H1 (cell line): ENCODE measurements around the gene ALG14. TPM values are rescaled to one million over a fixed set of nuclear protein-coding genes. Genes with fewer than 3 reads are reported as not detected.

ENCODE experiments used
- CTCF ChIA-PET: fragments of 300-600 bp; sonication (Branson Sonifier 250); formaldehyde crosslinking; loops from one replicate; lab custom pipeline; 2021; ENCODE audit not compliant: partially characterized antibody; lab: Charles Lee
- POLR2A ChIA-PET: fragments of 300-600 bp; sonication (Branson Sonifier 250); formaldehyde crosslinking; loops from one replicate; lab custom pipeline; 2021; ENCODE audit warnings: inconsistent platforms; ENCODE audit not compliant: partially characterized antibody; lab: Charles Lee
- DNase-seq, 2 experiments: peaks; one replicate each; pipeline versions ENCODE4 v3.0.0 to v3.0.0-alpha.2; 2010 to 2022; ENCODE audit warnings: low spot score in 2 of 2, low read depth in 1 of 2, mixed read lengths in 1 of 2
- FAIRE-seq: peaks from 2 replicates; lab custom pipeline; 2011; peaks lifted over from hg19 to GRCh38; lab: Jason Lieb, UNC
- H2AFZ ChIP-seq: 2 replicates; pipeline ENCODE4 v1.8.1; 2012; ENCODE audit warnings: low read length, inconsistent platforms
- H2AK5ac ChIP-seq: 2 replicates; pipeline ENCODE4 v1.6.1; 2013; ENCODE audit warnings: low read depth, low read length
- H2BK120ac ChIP-seq: replicated peaks from 2 replicates; pipeline ENCODE3; 2013; ENCODE audit warnings: low read depth, low read length, inconsistent platforms
- H2BK12ac ChIP-seq: 2 replicates; pipeline ENCODE4 v1.6.1; 2013; ENCODE audit warnings: low read depth, low read length
- H2BK15ac ChIP-seq: 2 replicates; pipeline ENCODE4 v1.6.1; 2013; ENCODE audit warnings: low read length
- H2BK20ac ChIP-seq: 2 replicates; pipeline ENCODE4 v1.6.1; 2013; ENCODE audit warnings: low read length
- H2BK5ac ChIP-seq: 2 replicates; pipeline ENCODE4 v1.6.1; 2013; ENCODE audit warnings: low read depth, low read length
- H3K14ac ChIP-seq: 2 replicates; pipeline ENCODE4 v1.6.1; 2013; ENCODE audit warnings: inconsistent platforms; ENCODE audit not compliant: insufficient read length
- H3K18ac ChIP-seq: 2 replicates; pipeline ENCODE4 v1.6.1; 2013; ENCODE audit warnings: low read length; ENCODE audit errors: extremely low read depth
- H3K23ac ChIP-seq: 2 replicates; pipeline ENCODE4 v1.6.1; 2013; ENCODE audit warnings: inconsistent platforms; ENCODE audit not compliant: insufficient read length
- H3K23me2 ChIP-seq: 2 replicates; pipeline ENCODE4 v1.6.1; 2013; ENCODE audit warnings: low read depth, low read length
- H3K27ac ChIP-seq: 2 replicates; pipeline ENCODE4 v1.6.1; 2011; ENCODE audit warnings: low read depth, low read length, inconsistent platforms
- H3K27me3 ChIP-seq, 4 experiments: replicated peaks in 1 of 4; 1 replicate in 1 of 4; 2 replicates in 3 of 4; pipeline versions ENCODE4 v1.6.1 to v1.8.1; 2011 to 2013; ENCODE audit warnings: low read length in 3 of 4, mild to moderate bottlenecking in 3 of 4, inconsistent platforms in 2 of 4, mixed read lengths in 2 of 4, moderate library complexity in 1 of 4; ENCODE audit not compliant: control insufficient read depth in 3 of 4, insufficient read depth in 3 of 4; ENCODE audit errors: extremely low read depth in 1 of 4
- H3K36me3 ChIP-seq, 4 experiments: 2 replicates each; pipeline versions ENCODE4 v1.6.1 to v1.8.1; 2011 to 2013; ENCODE audit warnings: mild to moderate bottlenecking in 4 of 4, low read length in 3 of 4, moderate library complexity in 2 of 4, control low read depth in 1 of 4, inconsistent platforms in 1 of 4; ENCODE audit not compliant: insufficient read depth in 4 of 4, control insufficient read depth in 2 of 4
- H3K4ac ChIP-seq: replicated peaks from 2 replicates; pipeline ENCODE3; 2013; ENCODE audit warnings: low read length, low read depth, mixed read lengths, inconsistent platforms; ENCODE audit not compliant: insufficient read length
- H3K4me1 ChIP-seq, 4 experiments: replicated peaks in 1 of 4; 1 replicate in 1 of 4; 2 replicates in 3 of 4; pipeline versions ENCODE4 v1.6.1 to v1.8.1; 2011 to 2013; ENCODE audit warnings: low read length in 3 of 4, inconsistent platforms in 2 of 4, mixed read lengths in 1 of 4; ENCODE audit not compliant: insufficient read depth in 4 of 4, control insufficient read depth in 3 of 4
- H3K4me2 ChIP-seq, 2 experiments: 2 replicates each; pipeline versions ENCODE4 v1.6.1 to v1.8.1; 2011 to 2013; ENCODE audit warnings: low read depth in 2 of 2, low read length in 2 of 2, control low read depth in 1 of 2, inconsistent platforms in 1 of 2, mild to moderate bottlenecking in 1 of 2; ENCODE audit not compliant: insufficient read depth in 1 of 2
- H3K4me3 ChIP-seq, 4 experiments: fragments of 200-600, 300-600 bp in 1 of 4; sonication (generic), shearing (Covaris generic), sonication (Bioruptor Twin) in 1 of 4; 2 replicates each; pipeline versions ENCODE4 v1.5.1 to v1.8.1; 2011 to 2016; ENCODE audit warnings: low read length in 4 of 4, low read depth in 3 of 4, control low read depth in 2 of 4, inconsistent platforms in 2 of 4, mild to moderate bottlenecking in 2 of 4, mixed read lengths in 1 of 4, moderate library complexity in 1 of 4; ENCODE audit not compliant: insufficient read depth in 2 of 4; ENCODE audit errors: extremely low read depth in 1 of 4
- H3K56ac ChIP-seq: replicated peaks from 2 replicates; pipeline ENCODE3; 2013; ENCODE audit warnings: low read depth, mild to moderate bottlenecking, mixed read lengths, low read length, inconsistent platforms; ENCODE audit not compliant: insufficient read length
- H3K79me1 ChIP-seq: 2 replicates; pipeline ENCODE4 v1.6.1; 2013; ENCODE audit warnings: low read depth, low read length, control low read depth
- H3K79me2 ChIP-seq, 2 experiments: 2 replicates each; pipeline versions ENCODE4 v1.6.1 to v1.8.1; 2012 to 2013; ENCODE audit warnings: low read length in 2 of 2, mild to moderate bottlenecking in 2 of 2, inconsistent platforms in 1 of 2; ENCODE audit not compliant: insufficient read depth in 2 of 2, control insufficient read depth in 1 of 2
- H3K9ac ChIP-seq, 4 experiments: replicated peaks in 1 of 4; 1 replicate in 1 of 4; 2 replicates in 3 of 4; pipeline versions ENCODE4 v1.6.1 to v1.8.1; 2011 to 2013; ENCODE audit warnings: low read depth in 3 of 4, low read length in 3 of 4, control low read depth in 2 of 4, mild to moderate bottlenecking in 2 of 4, moderate library complexity in 2 of 4, inconsistent platforms in 1 of 4; ENCODE audit errors: extremely low read depth in 1 of 4
- H3K9me3 ChIP-seq, 2 experiments: 2 replicates each; pipeline versions ENCODE4 v1.6.1 to v1.8.1; 2012 to 2013; ENCODE audit warnings: mild to moderate bottlenecking in 2 of 2, moderate library complexity in 2 of 2, control low read depth in 1 of 2, inconsistent platforms in 1 of 2, low read depth in 1 of 2, low read length in 1 of 2, mixed read lengths in 1 of 2; ENCODE audit not compliant: insufficient read depth in 2 of 2
- H4K20me1 ChIP-seq, 2 experiments: replicated peaks in 1 of 2; 2 replicates each; pipeline versions ENCODE3 to v1.8.1; 2011 to 2013; ENCODE audit warnings: inconsistent platforms in 2 of 2, low read length in 2 of 2, mild to moderate bottlenecking in 1 of 2; ENCODE audit not compliant: insufficient read depth in 2 of 2, control insufficient read depth in 1 of 2
- H4K5ac ChIP-seq: 2 replicates; pipeline ENCODE4 v1.6.1; 2013; ENCODE audit warnings: low read length, low read depth, mixed read lengths, inconsistent platforms; ENCODE audit not compliant: insufficient read length
- H4K8ac ChIP-seq: 2 replicates; pipeline ENCODE4 v1.8.0; 2013; ENCODE audit warnings: mild to moderate bottlenecking, moderate library complexity, low read length, inconsistent platforms; ENCODE audit not compliant: insufficient read depth; ENCODE audit errors: extremely low read depth
- H4K91ac ChIP-seq: replicated peaks from 2 replicates; pipeline ENCODE3; 2013; ENCODE audit warnings: low read length, mixed read lengths, inconsistent platforms; ENCODE audit not compliant: insufficient read length
- BCL11A ChIP-seq, 2 experiments: IDR thresholded peaks; one replicate each; pipeline ENCODE4 v1.6.1; 2011; ENCODE audit warnings: low read depth in 2 of 2, low read length in 2 of 2, mild to moderate bottlenecking in 2 of 2
- KDM5A ChIP-seq: fragments of 200-600 bp; IDR thresholded peaks from 2 replicates; pipeline ENCODE4 v1.7.1; 2012; ENCODE audit warnings: mild to moderate bottlenecking, low read length, inconsistent platforms, mixed read lengths
- PHF8 ChIP-seq: fragments of 200-600 bp; sonication (generic); conservative IDR thresholded peaks from 2 replicates; pipeline ENCODE4 v1.7.1; 2012; ENCODE audit warnings: low read depth, mild to moderate bottlenecking, inconsistent platforms, low read length, moderate library complexity
- SP1 ChIP-seq: IDR thresholded peaks from 2 replicates; pipeline ENCODE4 v1.6.1; 2011; ENCODE audit warnings: low read depth, low read length
- WGBS, 2 experiments: shearing (Covaris generic) in 1 of 2; methylation state at CpG; one replicate each; pipeline versions ENCODE4 v1.1.6 to v1.1.7; 2013 to 2015; ENCODE audit warnings: low lambda C conversion rate in 2 of 2, mixed read lengths in 2 of 2, inconsistent platforms in 1 of 2, low coverage in 1 of 2, missing lambda C conversion rate in 1 of 2; ENCODE audit not compliant: insufficient replicate concordance in 2 of 2, insufficient coverage in 1 of 2, insufficient read length in 1 of 2; ENCODE audit errors: extremely low coverage in 1 of 2, missing lambda C conversion rate in 1 of 2; 5-methylcytosine and 5-hydroxymethylcytosine counted together
- polyA plus RNA-seq, 7 experiments: library from polyadenylated mRNA; depleted of rRNA in 3 of 7; stranded (reverse) in 5 of 7; unstranded in 2 of 7; fragments of >200 nt in 5 of 7; fragments of 200-250 nt in 2 of 7; gene quantifications; 1 replicate in 5 of 7; 2 replicates in 1 of 7; 4 replicates in 1 of 7; pipeline versions ENCODE4 v1.2.1 to v1.2.3, GENCODE V29; 2011 to 2013; ENCODE audit warnings: missing spikeins in 2 of 7, mixed read lengths in 2 of 7
- total RNA-seq: library from RNA; stranded (reverse); fragmentation: NEBNext Ultra II Directional; extraction: Animal tissue kit (Norgen Biotek cat#: 25700); gene quantifications from 2 replicates; pipeline ENCODE4 v1.2.1, GENCODE V29; 2021
- TF ChIP-seq, protein P1 (sequence below): IDR thresholded peaks from 2 replicates; pipeline ENCODE4 v1.6.1; 2012; ENCODE audit warnings: low read length, inconsistent platforms

Gene ALG14
- total and polyA plus RNA-seq, 2 of the 8 experiments (the other 6 are each of a cell fraction or from before 2014, with no cell fraction given): 0.95 to 1.3 TPM

DNA sequence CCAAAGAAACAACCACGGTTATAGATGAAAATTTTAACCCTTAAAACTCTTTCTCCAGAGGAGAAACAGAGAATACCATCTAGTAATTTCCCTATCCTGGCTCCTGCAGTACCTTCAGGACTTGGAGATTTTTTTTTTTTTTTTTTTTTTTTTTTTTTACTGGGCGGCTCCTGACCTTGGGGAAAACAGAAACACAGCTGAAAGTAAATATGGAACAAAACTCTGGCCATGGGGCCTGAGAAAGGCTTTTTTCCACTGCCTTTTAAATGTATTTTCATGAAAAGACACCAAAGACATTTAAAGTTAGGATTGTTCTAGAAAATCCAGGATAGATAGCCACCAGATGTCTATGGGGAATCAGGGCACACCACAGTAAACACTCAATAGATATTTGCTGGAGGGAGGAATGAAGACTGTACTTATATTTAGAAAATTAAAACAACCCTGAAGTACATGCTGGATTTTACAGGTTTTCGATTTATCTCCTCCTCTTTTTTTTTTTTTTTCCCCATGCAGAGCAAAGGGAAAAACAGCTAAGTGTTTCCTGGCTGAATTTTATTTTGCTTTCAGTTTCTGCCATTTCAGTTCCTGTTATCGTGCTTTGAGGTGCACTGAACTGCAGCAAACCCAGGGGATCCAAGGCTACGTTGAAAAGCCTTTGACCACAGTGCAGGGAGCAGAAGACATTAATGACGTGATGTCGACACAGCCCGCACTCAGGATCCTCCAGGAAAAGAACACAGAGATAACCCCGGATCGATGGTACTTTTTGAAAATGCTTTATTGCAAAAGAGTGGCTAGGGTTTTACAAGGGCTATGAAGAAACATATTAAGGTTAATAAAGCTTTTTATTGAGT lies 110.1 kb downstream of the ALG14 start:
- Histone ChIP-seq H2BK15ac (no peak overlapping the region), H3K18ac (no peak overlapping the region), H3K4me3 (no peak overlapping the region), H2BK120ac (no peak overlapping the region), H3K4ac (no peak overlapping the region), H3K14ac (no peak overlapping the region), H2AK5ac (no peak overlapping the region), H2AFZ (no peak overlapping the region), H3K23ac (no peak overlapping the region), H2BK12ac (no peak overlapping the region), H3K27me3 (no peaks in the 10 kb centered on the region), H4K20me1 (no peaks in the 10 kb centered on the region), H4K8ac (no peak overlapping the region), H3K4me1 (no peaks in the 10 kb centered on the region), H4K91ac (no peak overlapping the region), H3K4me2 (no peak overlapping the region), H3K79me2 (no peaks in the 10 kb centered on the region), H4K5ac (no peak overlapping the region), H3K27ac (no peak overlapping the region), H2BK5ac (no peak overlapping the region), H3K79me1 (no peaks in the 10 kb centered on the region), H3K9ac (no peak overlapping the region), H3K23me2 (no peaks in the 10 kb centered on the region), H3K36me3 (no peaks in the 10 kb centered on the region), H3K56ac (no peak overlapping the region), H2BK20ac (no peak overlapping the region), H3K9me3 (no peaks in the 10 kb centered on the region)
- POLR2A ChIA-PET: no interaction called here
- DNase-seq (no peak), FAIRE-seq (no peak)
- WGBS, 2 experiments: 88% methylated on average over 9 of the region's 10 CpGs; no CpG with 5 or more reads in 1 of the 2 experiments
- CTCF ChIA-PET: no interaction called here
- TF ChIP-seq, protein P1, sequence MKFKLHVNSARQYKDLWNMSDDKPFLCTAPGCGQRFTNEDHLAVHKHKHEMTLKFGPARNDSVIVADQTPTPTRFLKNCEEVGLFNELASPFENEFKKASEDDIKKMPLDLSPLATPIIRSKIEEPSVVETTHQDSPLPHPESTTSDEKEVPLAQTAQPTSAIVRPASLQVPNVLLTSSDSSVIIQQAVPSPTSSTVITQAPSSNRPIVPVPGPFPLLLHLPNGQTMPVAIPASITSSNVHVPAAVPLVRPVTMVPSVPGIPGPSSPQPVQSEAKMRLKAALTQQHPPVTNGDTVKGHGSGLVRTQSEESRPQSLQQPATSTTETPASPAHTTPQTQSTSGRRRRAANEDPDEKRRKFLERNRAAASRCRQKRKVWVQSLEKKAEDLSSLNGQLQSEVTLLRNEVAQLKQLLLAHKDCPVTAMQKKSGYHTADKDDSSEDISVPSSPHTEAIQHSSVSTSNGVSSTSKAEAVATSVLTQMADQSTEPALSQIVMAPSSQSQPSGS: no peak
- TF ChIP-seq KDM5A (no peak), BCL11A (IDR thresholded peaks at IDR 0.05; ENCODE audit: low read depth in 2 of 2, low read length in 2 of 2) (no peak), PHF8 (no peak), SP1 (no peak)
